GM12878 (cell line): ENCODE results near the gene PLSCR1. TPM values are rescaled to one million over a fixed set of nuclear protein-coding genes. Genes with fewer than 3 reads are reported as not detected.
"Not testable (repeated sequence)": the region's sequence is repeated elsewhere in the genome, so short reads cannot be mapped to it uniquely, and the experiment has no call there.

Experiments used
- ATAC-seq: fragments of 200-7000 bp; cut with Tn5 transposase; 3 replicates; pipeline ENCODE4 v1.9.1; 2020; ENCODE audit warnings: mild to moderate bottlenecking, moderate library complexity
- BruUV-seq: library from RNA; stranded (reverse); fragments of 400-500 nt; replicated peaks from 2 replicates; lab custom pipeline; 2021; lab: Mats Ljungman, UMichigan
- CTCF ChIA-PET: fragments of 300-600 bp; sonication (Branson Sonifier 250); formaldehyde crosslinking; extraction: SDS; loops from one replicate; lab custom pipeline; 2021; ENCODE audit warnings: inconsistent platforms; lab: Yijun Ruan, JAX
- POLR2A ChIA-PET: fragments of 350-600 bp; formaldehyde crosslinking; extraction: SDS; loops from one replicate; lab custom pipeline; 2021; ENCODE audit warnings: inconsistent platforms; lab: Charles Lee
- RAD21 ChIA-PET: fragments of 300-600 bp; sonication (Branson Sonifier 250); formaldehyde crosslinking; loops from one replicate; lab custom pipeline; 2023; ENCODE audit warnings: antibody characterized with exemption; ENCODE audit not compliant: unreplicated experiment; lab: Charles Lee
- SMC1A ChIA-PET: fragments of 300-600 bp; sonication (Branson Sonifier 250); formaldehyde crosslinking; loops from one replicate; lab custom pipeline; 2023; ENCODE audit not compliant: unreplicated experiment, uncharacterized antibody; lab: Charles Lee
- DNase-seq: peaks from one replicate; pipeline ENCODE4 v3.0.0-alpha.2; 2011; ENCODE audit warnings: low read depth, low spot score
- FAIRE-seq: peaks from 3 replicates; lab custom pipeline; 2011; peaks lifted over from hg19 to GRCh38; lab: Jason Lieb, UNC
- H2AFZ ChIP-seq: 2 replicates; pipeline ENCODE4 v1.6.0; 2011; ENCODE audit warnings: low read depth, low read length, control low read depth; ENCODE audit not compliant: control insufficient read depth
- H3K27ac ChIP-seq: 2 replicates; pipeline ENCODE4 v1.5.1; 2011; ENCODE audit warnings: control low read depth; ENCODE audit not compliant: control insufficient read depth, insufficient read depth
- H3K27me3 ChIP-seq, 2 experiments: replicated peaks in 1 of 2; 2 replicates each; pipeline versions ENCODE4 v1.6.0 to v1.6.1; 2011; ENCODE audit warnings: low read length in 1 of 2; ENCODE audit not compliant: control insufficient read depth in 2 of 2, insufficient read depth in 2 of 2
- H3K36me3 ChIP-seq, 2 experiments: 2 replicates each; pipeline ENCODE4 v1.5.1; 2011; ENCODE audit warnings: low read length in 1 of 2; ENCODE audit not compliant: control insufficient read depth in 2 of 2, insufficient read depth in 2 of 2
- H3K4me1 ChIP-seq: 2 replicates; pipeline ENCODE4 v1.6.1; 2011; ENCODE audit warnings: mild to moderate bottlenecking, low read length, moderate library complexity, mixed read lengths; ENCODE audit not compliant: control insufficient read depth, insufficient read depth
- H3K4me2 ChIP-seq: 2 replicates; pipeline ENCODE4 v1.6.0; 2011; ENCODE audit warnings: control low read depth; ENCODE audit not compliant: control insufficient read depth, insufficient read depth
- H3K4me3 ChIP-seq: fragments of 200-600 bp; sonication (generic); 2 replicates; pipeline ENCODE4 v1.5.1; 2016
- H3K79me2 ChIP-seq: 2 replicates; pipeline ENCODE4 v1.6.0; 2011; ENCODE audit warnings: low read length; ENCODE audit not compliant: control insufficient read depth, insufficient read depth
- H3K9ac ChIP-seq: 2 replicates; pipeline ENCODE4 v1.8.0; 2011; ENCODE audit warnings: low read length, control low read depth, mixed read lengths; ENCODE audit not compliant: control insufficient read depth, insufficient read depth
- H3K9me3 ChIP-seq: replicated peaks from 3 replicates; pipeline ENCODE4 v1.5.1; 2011; ENCODE audit warnings: mild to moderate bottlenecking, low read length; ENCODE audit not compliant: control insufficient read depth, insufficient read depth
- H4K20me1 ChIP-seq: 2 replicates; pipeline ENCODE4 v1.6.0; 2011; ENCODE audit not compliant: control insufficient read depth, insufficient read depth
- E2F8 ChIP-seq: fragments of 450-650 bp; IDR thresholded peaks from 2 replicates; pipeline ENCODE4 v1.6.1; 2018; ENCODE audit warnings: mild to moderate bottlenecking, low read depth, moderate library complexity; ENCODE audit not compliant: partially characterized antibody
- EGR1 ChIP-seq, 2 experiments: IDR thresholded peaks; 1 replicate in 1 of 2; 2 replicates in 1 of 2; pipeline ENCODE4 v1.6.1; 2011 to 2012; ENCODE audit warnings: low read depth in 2 of 2, low read length in 2 of 2, borderline replicate concordance in 1 of 2, mild to moderate bottlenecking in 1 of 2, moderate library complexity in 1 of 2
- SIX5 ChIP-seq: IDR thresholded peaks from 2 replicates; pipeline ENCODE4 v1.6.1; 2011; ENCODE audit warnings: mild to moderate bottlenecking, low read depth, low read length, moderate library complexity; ENCODE audit not compliant: severe bottlenecking
- WGBS: methylation state at CpG from one replicate; pipeline ENCODE4 v1.1.6; 2016; ENCODE audit warnings: low lambda C conversion rate; ENCODE audit not compliant: insufficient replicate concordance, insufficient coverage; ENCODE audit errors: missing lambda C conversion rate; 5-methylcytosine and 5-hydroxymethylcytosine counted together
- in situ Hi-C: fragments of 300-500 bp; cut with MboI; formaldehyde crosslinking; loops from 9 replicates; pipeline ENCODE4 v1.14.3; 2018; ENCODE audit warnings: mixed read lengths
- intact Hi-C: fragments of 100-400 bp; cut with micrococcal nuclease; formaldehyde crosslinking; loops from one replicate; pipeline ENCODE4 v1.14.2; 2022; ENCODE audit not compliant: unreplicated experiment
- polyA plus RNA-seq, 11 experiments: library from polyadenylated mRNA; depleted of rRNA in 4 of 11; unstranded in 6 of 11; stranded (reverse) in 5 of 11; fragments of >200 nt; fragmentation: Nextera tagmentation in 4 of 11; fragmentation: Illumina TruSeq in 1 of 11; extraction: Ambion mirVana in 4 of 11; extraction: Trizol in 1 of 11; gene quantifications; 1 replicate in 1 of 11; 2 replicates in 10 of 11; pipeline versions ENCODE4 v1.2.1 to v1.2.3, GENCODE V29; 2011 to 2016; ENCODE audit warnings: inconsistent platforms in 2 of 11, missing spikeins in 2 of 11, low read depth in 1 of 11
- total RNA-seq, 4 experiments: library from RNA; depleted of rRNA in 3 of 4; stranded (reverse); fragments of >200 nt in 3 of 4; fragmentation: Illumina TruSeq in 1 of 4; extraction: Trizol in 1 of 4; gene quantifications; 2 replicates each; pipeline versions ENCODE4 v1.2.1 to v1.2.3, GENCODE V29; 2013 to 2021

The PLSCR1 gene
- total and polyA plus RNA-seq, 10 of the 15 experiments (the other 5 are each of a cell fraction or from before 2014, with no cell fraction given) = 35.4 to 77.8 (median 41.1) TPM

GRCh38 chr3:146524961-146525360, 19.4 kb downstream of the PLSCR1 start:
- H3K9ac ChIP-seq = no peak overlapping the region
- no TSS peak for BruUV-seq
- no peaks in the 10 kb centered on the region for H4K20me1 ChIP-seq

GRCh38 chr3:146523531-146523930, 20.9 kb downstream of the PLSCR1 start:
- no peak for TF ChIP-seq E2F8
- H3K9me3 ChIP-seq = no peaks in the 10 kb centered on the region
- ChIA-PET RAD21 (interaction anchor here (0.9 kb wide), 1 partner anchor 20 kb away, joined by 3 read pairs; no protein-coding TSS in a partner anchor), CTCF (no interaction called here), SMC1A (interaction anchor here (0.9 kb wide), 1 partner anchor 11 kb away, joined by 4 read pairs; no protein-coding TSS in a partner anchor), POLR2A (no interaction called here)
- 75% methylated on average over 4 of the region's 4 CpGs for WGBS
- no peak overlapping the region for H3K4me3 ChIP-seq
- DNase-seq = no peak
- in situ Hi-C loops = no loop called here
- no peak for FAIRE-seq
- H4K20me1 ChIP-seq = no peaks in the 10 kb centered on the region
- no peak overlapping the region for H3K9ac ChIP-seq
- H3K79me2 ChIP-seq = no peaks in the 10 kb centered on the region
- no peaks in the 10 kb centered on the region for H3K4me1 ChIP-seq
- ATAC-seq = no peak
- H3K4me2 ChIP-seq = no peak overlapping the region
- no peak overlapping the region for H3K27ac ChIP-seq
- intact Hi-C loops = no loop called here
- no peaks in the 10 kb centered on the region for H3K27me3 ChIP-seq
- BruUV-seq = no TSS peak
- no peak overlapping the region for H2AFZ ChIP-seq
- peaks cover 0 to 3% of the 10 kb centered on the region in 2 experiments; a peak in 1 of 4 replicates for H3K36me3 ChIP-seq

More at GRCh38 chr3:146524961-146525360, 19.4 kb downstream of the PLSCR1 start:
- RAD21 ChIA-PET = no interaction called here
- TF ChIP-seq EGR1 (IDR thresholded peaks at IDR 0.05; ENCODE audit: borderline replicate concordance in 1 of 2, low read depth in 2 of 2, low read length in 2 of 2) (no peak), SIX5 (no peak)
- H3K4me1 ChIP-seq = no peaks in the 10 kb centered on the region
- no peak overlapping the region for H3K27ac ChIP-seq
- no peaks in the 10 kb centered on the region for H3K79me2 ChIP-seq
- no peak overlapping the region for H3K4me3 ChIP-seq
- no peak overlapping the region for H3K4me2 ChIP-seq
- no peak for ATAC-seq
- POLR2A ChIA-PET = interaction anchor here (1.0 kb wide), 1 partner anchor 11 kb away, joined by 3 read pairs; no protein-coding TSS in a partner anchor
- CTCF ChIA-PET = no interaction called here
- no peak overlapping the region for H2AFZ ChIP-seq
- 50% methylated on average over 2 of the region's 2 CpGs for WGBS
- intact Hi-C loops = no loop called here
- in situ Hi-C loops = no loop called here
- SMC1A ChIA-PET = interaction anchor here (1.0 to 1.4 kb wide), 2 partner anchors 13 to 19 kb away, joined by 3 to 4 read pairs; no protein-coding TSS in a partner anchor
- FAIRE-seq = no peak
- H3K36me3 ChIP-seq = peaks cover 0 to 3% of the 10 kb centered on the region in 2 experiments; a peak in 1 of 4 replicates
- no peaks in the 10 kb centered on the region for H3K9me3 ChIP-seq
- no peaks in the 10 kb centered on the region for H3K27me3 ChIP-seq
- DNase-seq = no peak

GRCh38 chr3:146522174-146523158, 21.9 kb downstream of the PLSCR1 start:
- in situ Hi-C loops, H3K9me3 ChIP-seq, H3K79me2 ChIP-seq, H2AFZ ChIP-seq, DNase-seq, H4K20me1 ChIP-seq, CTCF ChIA-PET, H3K9ac ChIP-seq, H3K36me3 ChIP-seq, RAD21 ChIA-PET, H3K4me2 ChIP-seq, FAIRE-seq, H3K4me1 ChIP-seq, ATAC-seq, POLR2A ChIA-PET, H3K27ac ChIP-seq, H3K4me3 ChIP-seq, H3K27me3 ChIP-seq, intact Hi-C loops, BruUV-seq: not testable (repeated sequence)
- SMC1A ChIA-PET = interaction anchor here (0.7 to 1.4 kb wide), 2 partner anchors 9 to 22 kb away, joined by 3 read pairs; no protein-coding TSS in a partner anchor
- WGBS = 98% methylated on average over 16 of the region's 17 CpGs
